ENCODE results near the gene PARD6G. TPM values are rescaled to one million over a fixed set of nuclear protein-coding genes. Genes with fewer than 3 reads are reported as not detected.

PARD6G gene
- total and polyA plus RNA-seq, 7 donors, result 0.22 to 1.5 (median 1.1) TPM

GRCh38 chr18:80205294-80205693, 42.0 kb downstream of the PARD6G start:
- H3K4me1 ChIP-seq, result no peaks in the 10 kb centered on the region
- intact Hi-C loops (cut with DNase I), result no loop called here
- DNase-seq, result no peak
- no peak overlapping the region for H3K27ac ChIP-seq
- no peak for ATAC-seq
- H3K4me3 ChIP-seq, result no peak overlapping the region
- H3K27me3 ChIP-seq (ENCODE audit: insufficient read depth in 3 of 3, low read length in 2 of 3), result no peaks in the 10 kb centered on the region
- no peaks in the 10 kb centered on the region for H3K9me3 ChIP-seq
- no peaks in the 10 kb centered on the region for H3K36me3 ChIP-seq (ENCODE audit: insufficient read depth in 1 of 2, low read depth in 1 of 2)
- WGBS, 3 donors, result 91 to 92% (median 92%) methylated on average over 4 of the region's 4 CpGs
- no peak for TF ChIP-seq CTCF (IDR thresholded peaks at IDR 0.05)

- H3K27me3 ChIP-seq (ENCODE audit: insufficient read depth in 3 of 3, low read length in 2 of 3), result no peaks in the 10 kb centered on the region
- H3K9me3 ChIP-seq, result no peaks in the 10 kb centered on the region
- TF ChIP-seq CTCF (IDR thresholded peaks at IDR 0.05), result no peak
- WGBS, 3 donors, result 97 to 98% (median 97%) methylated on average over 2 of the region's 2 CpGs
- no peak for DNase-seq
- H3K36me3 ChIP-seq (ENCODE audit: insufficient read depth in 1 of 2, low read depth in 1 of 2), result no peaks in the 10 kb centered on the region
- no peak overlapping the region for H3K27ac ChIP-seq
- intact Hi-C loops (cut with DNase I), result no loop called here
- no peak overlapping the region for H3K4me3 ChIP-seq
- no peaks in the 10 kb centered on the region for H3K4me1 ChIP-seq
- ATAC-seq, result no peak
These were observed 43.2 kb downstream of the PARD6G start for GRCh38 chr18:80204142-80204541.

GRCh38 chr18:80203249-80203648, 44.1 kb downstream of the PARD6G start:
- ATAC-seq, result no peak

GRCh38 chr18:80202264-80202998, 44.9 kb downstream of the PARD6G start:
- no peaks in the 10 kb centered on the region for H3K27me3 ChIP-seq (ENCODE audit: insufficient read depth in 3 of 3, low read length in 2 of 3)
- H3K36me3 ChIP-seq (ENCODE audit: insufficient read depth in 1 of 2, low read depth in 1 of 2), result no peaks in the 10 kb centered on the region
- intact Hi-C loops (cut with DNase I), result no loop called here
- no peak overlapping the region for H3K4me3 ChIP-seq
- ATAC-seq (no peak), DNase-seq (no peak)
- H3K4me1 ChIP-seq, result no peaks in the 10 kb centered on the region
- TF ChIP-seq CTCF (IDR thresholded peaks at IDR 0.05), result no peak
- WGBS, 3 donors, result 94 to 97% (median 95%) methylated on average over 12 of the region's 12 CpGs
- no peaks in the 10 kb centered on the region for H3K9me3 ChIP-seq
- H3K27ac ChIP-seq, result no peak overlapping the region

More at GRCh38 chr18:80203249-80203648, 44.1 kb downstream of the PARD6G start:
- intact Hi-C loops (cut with DNase I), result no loop called here
- no peak overlapping the region for H3K27ac ChIP-seq
- H3K4me1 ChIP-seq, result no peaks in the 10 kb centered on the region
- no peak for DNase-seq
- H3K4me3 ChIP-seq, result no peak overlapping the region
- H3K9me3 ChIP-seq, result no peaks in the 10 kb centered on the region
- WGBS, 3 donors, result 91 to 93% (median 92%) methylated on average over 6 of the region's 6 CpGs
- H3K36me3 ChIP-seq (ENCODE audit: insufficient read depth in 1 of 2, low read depth in 1 of 2), result no peaks in the 10 kb centered on the region
- H3K27me3 ChIP-seq (ENCODE audit: insufficient read depth in 3 of 3, low read length in 2 of 3), result no peaks in the 10 kb centered on the region
- TF ChIP-seq CTCF (IDR thresholded peaks at IDR 0.05), result no peak

GRCh38 chr18:80201739-80202138, 45.6 kb downstream of the PARD6G start:
- Histone ChIP-seq H3K4me1 (no peaks in the 10 kb centered on the region), H3K27me3 (ENCODE audit: insufficient read depth in 3 of 3, low read length in 2 of 3) (no peaks in the 10 kb centered on the region), H3K4me3 (no peak overlapping the region), H3K9me3 (no peaks in the 10 kb centered on the region), H3K36me3 (ENCODE audit: insufficient read depth in 1 of 2, low read depth in 1 of 2) (no peaks in the 10 kb centered on the region), H3K27ac (no peak overlapping the region)
- DNase-seq (no peak), ATAC-seq (no peak)
- intact Hi-C loops (cut with DNase I), result no loop called here
- WGBS, 3 donors, result 82 to 85% (median 83%) methylated on average over 9 of the region's 9 CpGs
- no peak for TF ChIP-seq CTCF (IDR thresholded peaks at IDR 0.05)
